CD4-positive, alpha-beta T cell treated with Interleukin-21 for 1 hour (primary cell): Measurements from ENCODE around the gene LCE2D.

Experiments
- DNase-seq: peaks from one replicate; pipeline ENCODE4 v3.0.0-alpha.2; 2020

LCE2D gene

GRCh38 chr1:152699746-152700145 lies 36.6 kb downstream of the LCE2D start:
- DNase-seq, result no peak

- no peak for DNase-seq
Measured at GRCh38 chr1:152707860-152708259, 44.7 kb downstream of the LCE2D start, which contains the start of gene LCE4A. Gene LCE4A (plus strand): TSS chr1:152708160. CDS start chr1:152709076, 916 bp downstream.
